SK-N-SH treated with all-trans-retinoic acid at 6 μM for 48 hours (cell line): ENCODE data around the gene RNGTT.

Experiments
- ATAC-seq: fragments of 200-7000 bp; cut with Tn5 transposase; 3 replicates; pipeline ENCODE4 v1.9.1; 2020; ENCODE audit warnings: mild to moderate bottlenecking, moderate library complexity
- ARNTL ChIP-seq: fragments of 450-650 bp; formaldehyde crosslinking; IDR thresholded peaks from 2 replicates; pipeline ENCODE4 v1.5.0; 2020; ENCODE audit warnings: low read depth, mild to moderate bottlenecking, moderate library complexity, borderline replicate concordance
- BACH2 ChIP-seq: fragments of 250-450 bp; sonication (Bioruptor Pico); IDR thresholded peaks from 2 replicates; pipeline ENCODE4 v1.9.0; 2021; ENCODE audit warnings: mild to moderate bottlenecking, borderline replicate concordance
- CREB5 ChIP-seq: fragments of 250-450 bp; sonication (Bioruptor Pico); IDR thresholded peaks from 2 replicates; pipeline ENCODE4 v1.5.1; 2020; ENCODE audit warnings: low read depth, mild to moderate bottlenecking, moderate library complexity
- ESRRG ChIP-seq: fragments of 250-450 bp; sonication (Bioruptor Pico); IDR thresholded peaks from 2 replicates; pipeline ENCODE4 v1.6.1; 2021; ENCODE audit warnings: mild to moderate bottlenecking
- GLIS3 ChIP-seq: fragments of 250-450 bp; sonication (Bioruptor Pico); IDR thresholded peaks from 2 replicates; pipeline ENCODE4 v1.5.0; 2020; ENCODE audit warnings: mild to moderate bottlenecking, moderate library complexity
- ISL1 ChIP-seq: fragments of 250-450 bp; sonication (Bioruptor Pico); IDR thresholded peaks from 2 replicates; pipeline ENCODE4 v2.1.2; 2022; ENCODE audit warnings: mild to moderate bottlenecking, moderate library complexity
- OSR1 ChIP-seq: fragments of 250-450 bp; sonication (Bioruptor Pico); IDR thresholded peaks from 2 replicates; pipeline ENCODE4 v1.8.0; 2022; ENCODE audit warnings: moderate library complexity, mild to moderate bottlenecking, inconsistent platforms
- PATZ1 ChIP-seq: fragments of 250-450 bp; sonication (Bioruptor Pico); IDR thresholded peaks from 2 replicates; pipeline ENCODE4 v1.8.0; 2020; ENCODE audit warnings: mild to moderate bottlenecking, moderate library complexity, borderline replicate concordance
- POU6F1 ChIP-seq: fragments of 250-450 bp; sonication (Bioruptor Pico); IDR thresholded peaks from 2 replicates; pipeline ENCODE4 v1.8.0; 2021; ENCODE audit warnings: low read depth, mild to moderate bottlenecking, moderate library complexity, borderline replicate concordance
- PPARA ChIP-seq: fragments of 250-450 bp; sonication (Bioruptor Pico); IDR thresholded peaks from 2 replicates; pipeline ENCODE4 v1.5.0; 2020; ENCODE audit warnings: mild to moderate bottlenecking, borderline replicate concordance
- RARB ChIP-seq: fragments of 250-450 bp; sonication (Bioruptor Pico); IDR thresholded peaks from 2 replicates; pipeline ENCODE4 v1.8.0; 2021; ENCODE audit warnings: mild to moderate bottlenecking, moderate library complexity
- SNAI2 ChIP-seq: fragments of 250-450 bp; sonication (Bioruptor Pico); IDR thresholded peaks from 2 replicates; pipeline ENCODE4 v1.5.0; 2020; ENCODE audit warnings: mild to moderate bottlenecking, moderate library complexity
- TOX ChIP-seq: fragments of 250-450 bp; sonication (Bioruptor Pico); IDR thresholded peaks from 2 replicates; pipeline ENCODE4 v1.8.0; 2021; ENCODE audit warnings: mild to moderate bottlenecking, moderate library complexity, borderline replicate concordance
- TSHZ2 ChIP-seq: fragments of 250-450 bp; sonication (Bioruptor Pico); IDR thresholded peaks from 2 replicates; pipeline ENCODE4 v1.5.0; 2020; ENCODE audit warnings: mild to moderate bottlenecking, moderate library complexity
- ZC3H10 ChIP-seq: fragments of 250-450 bp; sonication (Bioruptor Pico); IDR thresholded peaks from 2 replicates; pipeline ENCODE4 v1.5.1; 2021; ENCODE audit warnings: mild to moderate bottlenecking, moderate library complexity
- ZFP3 ChIP-seq: fragments of 250-450 bp; sonication (Bioruptor Pico); IDR thresholded peaks from 2 replicates; pipeline ENCODE4 v1.5.0; 2020; ENCODE audit warnings: mild to moderate bottlenecking, moderate library complexity
- ZNF70 ChIP-seq: fragments of 450-650 bp; formaldehyde crosslinking; IDR thresholded peaks from 2 replicates; pipeline ENCODE4 v1.5.0; 2020; ENCODE audit warnings: mild to moderate bottlenecking, moderate library complexity
- ZNF8 ChIP-seq: fragments of 450-650 bp; formaldehyde crosslinking; IDR thresholded peaks from 2 replicates; pipeline ENCODE4 v1.5.0; 2020; ENCODE audit warnings: mild to moderate bottlenecking, moderate library complexity
- TF ChIP-seq, protein P1 (sequence below): fragments of 250-450 bp; sonication (Bioruptor Pico); IDR thresholded peaks from 2 replicates; pipeline ENCODE4 v1.5.1; 2021; ENCODE audit warnings: mild to moderate bottlenecking, moderate library complexity

The RNGTT gene

GRCh38 chr6:89010825-89011224, 47.4 kb upstream of the RNGTT start (continued):
- TF ChIP-seq PATZ1 (CRISPR knock-in tag) (no peak), GLIS3 (CRISPR knock-in tag) (no peak), SNAI2 (no peak), RARB (no peak), TSHZ2 (CRISPR knock-in tag) (no peak), ZC3H10 (CRISPR knock-in tag) (no peak), ZFP3 (no peak), OSR1 (CRISPR knock-in tag) (no peak)
- TF ChIP-seq, protein P1, sequence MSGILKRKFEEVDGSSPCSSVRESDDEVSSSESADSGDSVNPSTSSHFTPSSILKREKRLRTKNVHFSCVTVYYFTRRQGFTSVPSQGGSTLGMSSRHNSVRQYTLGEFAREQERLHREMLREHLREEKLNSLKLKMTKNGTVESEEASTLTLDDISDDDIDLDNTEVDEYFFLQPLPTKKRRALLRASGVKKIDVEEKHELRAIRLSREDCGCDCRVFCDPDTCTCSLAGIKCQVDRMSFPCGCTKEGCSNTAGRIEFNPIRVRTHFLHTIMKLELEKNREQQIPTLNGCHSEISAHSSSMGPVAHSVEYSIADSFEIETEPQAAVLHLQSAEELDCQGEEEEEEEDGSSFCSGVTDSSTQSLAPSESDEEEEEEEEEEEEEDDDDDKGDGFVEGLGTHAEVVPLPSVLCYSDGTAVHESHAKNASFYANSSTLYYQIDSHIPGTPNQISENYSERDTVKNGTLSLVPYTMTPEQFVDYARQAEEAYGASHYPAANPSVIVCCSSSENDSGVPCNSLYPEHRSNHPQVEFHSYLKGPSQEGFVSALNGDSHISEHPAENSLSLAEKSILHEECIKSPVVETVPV, result no peak

- no peak for TF ChIP-seq ARNTL (CRISPR knock-in tag)
- TF ChIP-seq SNAI2, result no peak
- no peak for TF ChIP-seq ZNF8 (CRISPR knock-in tag)
- no peak for TF ChIP-seq ZNF70 (CRISPR knock-in tag)
- TF ChIP-seq PPARA (CRISPR knock-in tag), result no peak
- no peak for TF ChIP-seq TSHZ2 (CRISPR knock-in tag)
- no peak for TF ChIP-seq ESRRG (CRISPR knock-in tag)
- ATAC-seq, result no peak
Observed at GRCh38 chr6:89009624-89010059, 46.2 kb upstream of the RNGTT start.

DNA sequence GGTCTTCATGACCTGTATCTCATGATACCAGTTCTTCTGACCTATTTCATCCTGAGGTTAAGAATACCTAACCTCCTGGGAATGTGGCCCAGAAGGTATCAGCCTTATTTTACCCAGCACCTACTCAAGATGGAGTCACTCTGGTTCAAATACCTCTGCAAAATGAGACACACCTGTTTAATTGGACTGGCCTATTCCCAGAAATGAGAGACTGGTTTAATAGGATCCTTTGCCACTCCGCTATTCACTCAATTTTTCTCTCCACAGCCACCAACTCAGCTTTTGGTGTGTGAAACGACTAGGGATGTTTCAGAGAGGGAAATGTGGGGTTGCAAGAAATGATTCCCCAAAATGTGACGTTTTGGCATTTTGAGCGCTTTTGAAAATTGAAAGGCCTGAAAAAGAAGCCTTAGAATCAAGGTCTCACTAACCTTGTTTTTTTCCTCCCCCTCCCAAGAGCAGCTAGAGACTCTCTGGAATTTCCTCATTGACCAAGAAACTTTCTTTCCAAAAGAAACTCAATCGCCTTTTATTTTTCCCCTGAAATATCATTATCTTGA, 45.5 kb upstream of the RNGTT start:
- no peak for TF ChIP-seq ZC3H10 (CRISPR knock-in tag)
- no peak for TF ChIP-seq RARB
- TF ChIP-seq ARNTL (CRISPR knock-in tag), result no peak
- no peak for TF ChIP-seq POU6F1
- no peak for TF ChIP-seq TOX (CRISPR knock-in tag)
- TF ChIP-seq GLIS3 (CRISPR knock-in tag), result no peak
- no peak for TF ChIP-seq CREB5 (CRISPR knock-in tag)
- no peak for TF ChIP-seq PATZ1 (CRISPR knock-in tag)
- no peak for TF ChIP-seq SNAI2
- TF ChIP-seq OSR1 (CRISPR knock-in tag), result no peak
- TF ChIP-seq ESRRG (CRISPR knock-in tag), result no peak
- TF ChIP-seq ISL1, result no peak
- no peak for TF ChIP-seq BACH2 (CRISPR knock-in tag)
- no peak for TF ChIP-seq ZFP3
- TF ChIP-seq TSHZ2 (CRISPR knock-in tag), result no peak
- no peak for ATAC-seq
